Ovary (tissue), 3 donors: ENCODE data around the gene TMEM63A.

Experiments used
- POLR2A ChIP-seq: fragments of 450-650 bp; IDR thresholded peaks from one replicate; pipeline ENCODE4 v1.6.1; 2017; ENCODE audit warnings: antibody characterized with exemption, mild to moderate bottlenecking, moderate library complexity
- TF ChIP-seq, protein P1 (sequence below), 3 donors: fragments of 450-650 bp in 2 of 3; fragments of 200-600 bp in 1 of 3; IDR thresholded peaks; one replicate each; pipeline versions ENCODE4 v1.5.1 to v1.8.0; 2016 to 2022; ENCODE audit warnings: antibody characterized with exemption in 3 of 3, mild to moderate bottlenecking in 1 of 3
- donor health status: DM: no; HTN: no; CAD: no.

DNA sequence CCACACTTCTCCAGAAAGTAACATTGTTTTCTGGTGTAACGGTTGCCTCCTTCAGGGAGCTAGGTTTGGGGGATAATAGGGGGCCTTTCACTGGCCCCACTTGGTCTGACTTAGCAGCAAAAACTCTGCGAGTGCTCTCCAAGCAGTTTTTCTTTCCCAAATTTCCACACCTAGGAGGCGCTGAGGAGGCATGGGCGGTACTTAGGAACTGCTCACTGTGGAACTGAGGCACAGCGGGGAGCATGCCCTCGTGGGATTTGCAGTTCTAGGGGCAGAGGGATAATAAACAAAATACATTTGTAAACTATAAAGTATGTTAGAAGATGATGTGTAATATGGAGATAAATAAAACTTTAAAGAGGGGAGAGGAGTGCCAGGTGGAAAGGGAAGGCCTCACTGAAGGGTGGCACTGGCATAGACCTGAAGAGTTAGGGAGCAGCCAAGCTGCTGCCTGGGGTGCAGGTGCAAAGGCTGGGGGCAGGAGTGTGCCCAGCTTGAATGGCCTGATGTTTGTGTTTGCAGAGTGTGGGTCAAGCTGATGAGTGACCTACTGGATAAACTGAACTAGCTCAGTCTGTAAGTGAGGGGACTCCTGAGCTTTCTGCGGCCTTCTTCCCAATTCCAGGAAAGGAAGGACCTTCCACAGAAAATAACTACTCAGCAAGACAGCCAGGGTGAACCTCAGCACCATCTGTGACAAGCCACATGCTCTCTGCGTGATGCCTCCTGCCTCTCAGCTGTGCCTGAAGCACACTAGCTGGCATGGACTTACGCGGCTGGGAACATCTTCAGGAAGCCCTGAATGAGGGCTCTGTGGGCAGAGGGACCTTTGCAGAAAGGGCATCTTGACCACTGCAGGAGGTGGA lies 70.3 kb downstream of the TMEM63A start:
- TF ChIP-seq, protein P1, sequence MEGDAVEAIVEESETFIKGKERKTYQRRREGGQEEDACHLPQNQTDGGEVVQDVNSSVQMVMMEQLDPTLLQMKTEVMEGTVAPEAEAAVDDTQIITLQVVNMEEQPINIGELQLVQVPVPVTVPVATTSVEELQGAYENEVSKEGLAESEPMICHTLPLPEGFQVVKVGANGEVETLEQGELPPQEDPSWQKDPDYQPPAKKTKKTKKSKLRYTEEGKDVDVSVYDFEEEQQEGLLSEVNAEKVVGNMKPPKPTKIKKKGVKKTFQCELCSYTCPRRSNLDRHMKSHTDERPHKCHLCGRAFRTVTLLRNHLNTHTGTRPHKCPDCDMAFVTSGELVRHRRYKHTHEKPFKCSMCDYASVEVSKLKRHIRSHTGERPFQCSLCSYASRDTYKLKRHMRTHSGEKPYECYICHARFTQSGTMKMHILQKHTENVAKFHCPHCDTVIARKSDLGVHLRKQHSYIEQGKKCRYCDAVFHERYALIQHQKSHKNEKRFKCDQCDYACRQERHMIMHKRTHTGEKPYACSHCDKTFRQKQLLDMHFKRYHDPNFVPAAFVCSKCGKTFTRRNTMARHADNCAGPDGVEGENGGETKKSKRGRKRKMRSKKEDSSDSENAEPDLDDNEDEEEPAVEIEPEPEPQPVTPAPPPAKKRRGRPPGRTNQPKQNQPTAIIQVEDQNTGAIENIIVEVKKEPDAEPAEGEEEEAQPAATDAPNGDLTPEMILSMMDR (IDR thresholded peaks at IDR 0.05): peak in 1 of 3 donors; percentile 47
- TF ChIP-seq POLR2A: no peak
